ENCODE results near the gene SHD. TPM values are rescaled to one million over a fixed set of nuclear protein-coding genes. Genes with fewer than 3 reads are reported as not detected.
"Not testable (repeated sequence)": the region's sequence is repeated elsewhere in the genome, so short reads cannot be mapped to it uniquely, and the experiment has no call there.

The SHD gene
- polyA plus RNA-seq, 1 donor = 174 TPM

- DNase-seq = peak; percentile 31
Observed at GRCh38 chr19:4327252-4327876, 48.3 kb downstream of the SHD start.

GRCh38 chr19:4327877-4328242, 48.8 kb downstream of the SHD start:
- DNase-seq = no peak

- peak; percentile 90 for DNase-seq
Observed at GRCh38 chr19:4328243-4328990, 49.4 kb downstream of the SHD start.

GRCh38 chr19:4328991-4329681, 50.1 kb downstream of the SHD start:
- DNase-seq = not testable (repeated sequence)

GRCh38 chr19:4329858-4330257, 50.8 kb downstream of the SHD start:
- DNase-seq = no peak

- no peak for DNase-seq
Observed at GRCh38 chr19:4334929-4335570, 56.0 kb downstream of the SHD start.

GRCh38 chr19:4337906-4338440, 58.9 kb downstream of the SHD start:
- peak; percentile 25 for DNase-seq

GRCh38 chr19:4338441-4339355, 59.6 kb downstream of the SHD start, which contains the start of gene STAP2:
STAP2 (minus strand) TSS chr19:4338827; CDS start chr19:4338753, 74 bp downstream.
- DNase-seq = no peak

Other genes with a start within 250 kb of the SHD start
- gene ZBTB7A, start 212.4 kb upstream of the SHD start, polyA plus RNA-seq (ENCODE audit: insufficient read length) = 10.7 TPM
- gene MAP2K2, start 155.1 kb upstream of the SHD start, polyA plus RNA-seq (ENCODE audit: insufficient read length) = 124 TPM
- not detected for gene CREB3L3, start 125.6 kb upstream of the SHD start, polyA plus RNA-seq (ENCODE audit: insufficient read length)
- gene SIRT6, start 96.7 kb upstream of the SHD start, polyA plus RNA-seq (ENCODE audit: insufficient read length) = 15.5 TPM
- 1.6 TPM for gene ANKRD24, start 96.6 kb upstream of the SHD start, polyA plus RNA-seq (ENCODE audit: insufficient read length)
- 0.72 TPM for gene EBI3, start 49.7 kb upstream of the SHD start, polyA plus RNA-seq (ENCODE audit: insufficient read length)
- 14.9 TPM for gene YJU2, start 32.2 kb upstream of the SHD start, polyA plus RNA-seq (ENCODE audit: insufficient read length)
- gene TMIGD2, start 23.1 kb downstream of the SHD start, polyA plus RNA-seq (ENCODE audit: insufficient read length) = 0.89 TPM
- 1.2 TPM for gene FSD1, start 25.3 kb downstream of the SHD start, polyA plus RNA-seq (ENCODE audit: insufficient read length)
- 5.9 TPM for gene STAP2, start 59.6 kb downstream of the SHD start, polyA plus RNA-seq (ENCODE audit: insufficient read length)
- 17.3 TPM for gene MPND, start 64.3 kb downstream of the SHD start, polyA plus RNA-seq (ENCODE audit: insufficient read length)
- 64.4 TPM for gene SH3GL1, start 121.3 kb downstream of the SHD start, polyA plus RNA-seq (ENCODE audit: insufficient read length)
- 10.7 TPM for gene CHAF1A, start 123.4 kb downstream of the SHD start, polyA plus RNA-seq (ENCODE audit: insufficient read length)
- 145 TPM for gene UBXN6, start 178.5 kb downstream of the SHD start, polyA plus RNA-seq (ENCODE audit: insufficient read length)
- 88.0 TPM for gene HDGFL2, start 193.0 kb downstream of the SHD start, polyA plus RNA-seq (ENCODE audit: insufficient read length)
- gene PLIN4, start 239.2 kb downstream of the SHD start, polyA plus RNA-seq (ENCODE audit: insufficient read length) = 8.8 TPM

Data from hindlimb muscle (tissue), 1 donor.